Measurements from ENCODE around the gene METTL5.

- no peak for TF ChIP-seq POLR2A (IDR thresholded peaks at IDR 0.05)
- no peak for TF ChIP-seq CTCF (IDR thresholded peaks at IDR 0.05)
Observed at GRCh38 chr2:169845016-169845415, 20.3 kb upstream of the METTL5 start.
